Prostate gland (tissue), 2 donors: ENCODE measurements around the gene YIPF1.

ENCODE experiments used
- POLR2A ChIP-seq: fragments of 450-650 bp; IDR thresholded peaks from one replicate; pipeline ENCODE4 v1.6.1; 2016; ENCODE audit warnings: antibody characterized with exemption, mild to moderate bottlenecking
- POLR2AphosphoS5 ChIP-seq: sonication (generic); formaldehyde crosslinking; IDR thresholded peaks from one replicate; pipeline ENCODE4 v1.6.1; 2017; ENCODE audit warnings: antibody characterized with exemption
- TF ChIP-seq, protein P1 (sequence below), 4 experiments: fragments of 200-600 bp in 2 of 4; fragments of 450-650 bp in 2 of 4; sonication (generic) in 2 of 4; IDR thresholded peaks; 1 replicate in 3 of 4; 2 replicates in 1 of 4; pipeline ENCODE4 v1.5.1; 2016 to 2019; ENCODE audit warnings: antibody characterized with exemption in 4 of 4, mild to moderate bottlenecking in 2 of 4, moderate library complexity in 2 of 4

DNA sequence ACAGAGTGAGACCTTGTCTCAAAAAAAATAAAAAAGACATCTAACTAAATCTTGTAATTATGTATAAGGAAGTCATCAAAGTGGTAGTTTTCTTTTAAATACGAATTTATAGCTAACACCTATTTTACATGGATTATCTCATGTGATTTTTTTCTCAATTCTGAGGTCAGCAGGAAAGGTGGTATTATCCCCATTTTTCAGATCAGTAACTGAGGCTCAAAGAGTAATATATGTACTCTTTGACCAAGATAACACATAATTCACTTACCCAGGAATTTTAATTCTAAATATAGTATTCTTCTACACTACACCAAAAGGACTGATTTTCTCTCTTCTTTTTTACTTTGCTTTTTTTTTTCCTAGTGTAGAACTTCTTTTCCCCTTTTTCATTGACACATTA, 46.8 kb upstream of the YIPF1 start:
- TF ChIP-seq POLR2AphosphoS5 (no peak), POLR2A (no peak)
- TF ChIP-seq, protein P1, sequence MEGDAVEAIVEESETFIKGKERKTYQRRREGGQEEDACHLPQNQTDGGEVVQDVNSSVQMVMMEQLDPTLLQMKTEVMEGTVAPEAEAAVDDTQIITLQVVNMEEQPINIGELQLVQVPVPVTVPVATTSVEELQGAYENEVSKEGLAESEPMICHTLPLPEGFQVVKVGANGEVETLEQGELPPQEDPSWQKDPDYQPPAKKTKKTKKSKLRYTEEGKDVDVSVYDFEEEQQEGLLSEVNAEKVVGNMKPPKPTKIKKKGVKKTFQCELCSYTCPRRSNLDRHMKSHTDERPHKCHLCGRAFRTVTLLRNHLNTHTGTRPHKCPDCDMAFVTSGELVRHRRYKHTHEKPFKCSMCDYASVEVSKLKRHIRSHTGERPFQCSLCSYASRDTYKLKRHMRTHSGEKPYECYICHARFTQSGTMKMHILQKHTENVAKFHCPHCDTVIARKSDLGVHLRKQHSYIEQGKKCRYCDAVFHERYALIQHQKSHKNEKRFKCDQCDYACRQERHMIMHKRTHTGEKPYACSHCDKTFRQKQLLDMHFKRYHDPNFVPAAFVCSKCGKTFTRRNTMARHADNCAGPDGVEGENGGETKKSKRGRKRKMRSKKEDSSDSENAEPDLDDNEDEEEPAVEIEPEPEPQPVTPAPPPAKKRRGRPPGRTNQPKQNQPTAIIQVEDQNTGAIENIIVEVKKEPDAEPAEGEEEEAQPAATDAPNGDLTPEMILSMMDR (IDR thresholded peaks at IDR 0.05), result no peak
